OCI-LY7 (cell line): ENCODE data around the gene ARMH1. TPM values are rescaled to one million over a fixed set of nuclear protein-coding genes. Genes with fewer than 3 reads are reported as not detected.

Source experiments
- BruUV-seq: library from RNA; stranded (reverse); fragments of 400-500 nt; replicated peaks from 2 replicates; lab custom pipeline; 2021; lab: Mats Ljungman, UMichigan
- CTCF ChIA-PET: fragments of 300-600 bp; sonication (Branson Sonifier 250); formaldehyde crosslinking; loops from one replicate; lab custom pipeline; 2022; ENCODE audit warnings: antibody characterized with exemption; ENCODE audit not compliant: unreplicated experiment; lab: Charles Lee
- POLR2A ChIA-PET: fragments of 300-600 bp; sonication (Branson Sonifier 250); formaldehyde crosslinking; loops from one replicate; lab custom pipeline; 2022; ENCODE audit warnings: antibody characterized with exemption; lab: Charles Lee
- DNase-seq: peaks from one replicate; pipeline ENCODE4 v3.0.0-alpha.2; 2015; ENCODE audit warnings: low spot score
- H2AFZ ChIP-seq: fragments of 200-600 bp; sonication (generic), shearing (Covaris generic); 2 replicates; pipeline ENCODE4 v1.6.1; 2014; ENCODE audit warnings: mild to moderate bottlenecking, antibody characterized with exemption, low read length, moderate library complexity
- H3K27ac ChIP-seq: fragments of 200-600 bp; sonication (generic); 2 replicates; pipeline ENCODE4 v1.5.1; 2014; ENCODE audit warnings: mixed run types, low read depth, mild to moderate bottlenecking, moderate library complexity, low read length, inconsistent platforms; ENCODE audit not compliant: poor library complexity, severe bottlenecking
- H3K36me3 ChIP-seq: fragments of 200-600 bp; sonication (generic); 2 replicates; pipeline ENCODE4 v1.6.1; 2014; ENCODE audit warnings: mild to moderate bottlenecking, antibody characterized with exemption, low read length, moderate library complexity, mixed read lengths; ENCODE audit not compliant: insufficient read depth
- H3K4me1 ChIP-seq: fragments of 200-600 bp; sonication (generic); 2 replicates; pipeline ENCODE4 v1.5.1; 2014; ENCODE audit warnings: mild to moderate bottlenecking, low read length; ENCODE audit not compliant: insufficient read depth, poor library complexity, severe bottlenecking
- H3K4me2 ChIP-seq: fragments of 200-600 bp; sonication (generic); 2 replicates; pipeline ENCODE4 v1.6.1; 2014; ENCODE audit warnings: mild to moderate bottlenecking, low read length
- H3K4me3 ChIP-seq: fragments of 200-600 bp; sonication (generic); 2 replicates; pipeline ENCODE4 v1.5.1; 2014; ENCODE audit warnings: mild to moderate bottlenecking, low read depth, low read length; ENCODE audit not compliant: poor library complexity, severe bottlenecking
- H3K79me2 ChIP-seq: fragments of 200-600 bp; sonication (generic); 2 replicates; pipeline ENCODE4 v1.6.1; 2016; ENCODE audit warnings: low read depth, mild to moderate bottlenecking, low read length, moderate library complexity, mixed read lengths; ENCODE audit not compliant: insufficient read depth
- H3K9me2 ChIP-seq: fragments of 200-600 bp; sonication (generic); 2 replicates; pipeline ENCODE4 v1.6.1; 2016; ENCODE audit warnings: mild to moderate bottlenecking, low read length, mixed read lengths; ENCODE audit not compliant: insufficient read depth
- H3K9me3 ChIP-seq: fragments of 200-600 bp; sonication (generic); 2 replicates; pipeline ENCODE4 v1.6.1; 2014; ENCODE audit warnings: mild to moderate bottlenecking, mixed run types, low read length, mixed read lengths
- H4K20me1 ChIP-seq: fragments of 200-600 bp; sonication (generic); 2 replicates; pipeline ENCODE4 v1.6.1; 2014; ENCODE audit warnings: mild to moderate bottlenecking, antibody characterized with exemption, low read length, moderate library complexity, mixed read lengths; ENCODE audit not compliant: insufficient read depth
- EZH2phosphoT487 ChIP-seq: fragments of 200-600 bp; sonication (generic); IDR thresholded peaks from 2 replicates; pipeline ENCODE4 v1.6.1; 2018; ENCODE audit warnings: low read depth, borderline replicate concordance, mild to moderate bottlenecking, mixed run types, antibody characterized with exemption, low read length, moderate library complexity, mixed read lengths
- intact Hi-C: fragments of 100-400 bp; cut with micrococcal nuclease; formaldehyde crosslinking; loops from one replicate; pipeline ENCODE4 v1.10.0; 2022; ENCODE audit not compliant: unreplicated experiment
- total RNA-seq, 2 experiments: library from RNA; depleted of rRNA in 1 of 2; stranded (reverse); fragments of >200 nt in 1 of 2; shearing (Covaris generic) in 1 of 2; gene quantifications; 2 replicates each; pipeline ENCODE4 v1.2.3, GENCODE V29; 2014 to 2022
- TF ChIP-seq, protein P1 (sequence below): fragments of 200-600 bp; sonication (generic); conservative IDR thresholded peaks from 2 replicates; pipeline ENCODE4 v1.5.1; 2014; ENCODE audit warnings: mild to moderate bottlenecking, antibody characterized with exemption, low read length, moderate library complexity, mixed read lengths

ARMH1 gene
- total RNA-seq, 2 experiments from 2014 or later, result 7.8 to 8.9 TPM

- no peak overlapping the region for H3K4me3 ChIP-seq
- H3K36me3 ChIP-seq, result no peaks in the 10 kb centered on the region; the same call in 1 of the 2 replicates
- intact Hi-C loops, result loop anchor here (2.0 kb wide), 2 partner anchors 19 kb away; partner anchors contain the start of genes ARMH1 and TMEM53
- H4K20me1 ChIP-seq, result no peaks in the 10 kb centered on the region
- no TSS peak for BruUV-seq
- no peak for TF ChIP-seq EZH2phosphoT487
- TF ChIP-seq, protein P1, sequence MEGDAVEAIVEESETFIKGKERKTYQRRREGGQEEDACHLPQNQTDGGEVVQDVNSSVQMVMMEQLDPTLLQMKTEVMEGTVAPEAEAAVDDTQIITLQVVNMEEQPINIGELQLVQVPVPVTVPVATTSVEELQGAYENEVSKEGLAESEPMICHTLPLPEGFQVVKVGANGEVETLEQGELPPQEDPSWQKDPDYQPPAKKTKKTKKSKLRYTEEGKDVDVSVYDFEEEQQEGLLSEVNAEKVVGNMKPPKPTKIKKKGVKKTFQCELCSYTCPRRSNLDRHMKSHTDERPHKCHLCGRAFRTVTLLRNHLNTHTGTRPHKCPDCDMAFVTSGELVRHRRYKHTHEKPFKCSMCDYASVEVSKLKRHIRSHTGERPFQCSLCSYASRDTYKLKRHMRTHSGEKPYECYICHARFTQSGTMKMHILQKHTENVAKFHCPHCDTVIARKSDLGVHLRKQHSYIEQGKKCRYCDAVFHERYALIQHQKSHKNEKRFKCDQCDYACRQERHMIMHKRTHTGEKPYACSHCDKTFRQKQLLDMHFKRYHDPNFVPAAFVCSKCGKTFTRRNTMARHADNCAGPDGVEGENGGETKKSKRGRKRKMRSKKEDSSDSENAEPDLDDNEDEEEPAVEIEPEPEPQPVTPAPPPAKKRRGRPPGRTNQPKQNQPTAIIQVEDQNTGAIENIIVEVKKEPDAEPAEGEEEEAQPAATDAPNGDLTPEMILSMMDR, result no peak
- CTCF ChIA-PET, result no interaction called here
- no peak for DNase-seq
- H3K4me2 ChIP-seq, result no peak overlapping the region; the same call in 1 of the 2 replicates
- peaks cover 67% of the 10 kb centered on the region for H3K4me1 ChIP-seq
- no peak overlapping the region for H3K27ac ChIP-seq
- POLR2A ChIA-PET, result interaction anchor here (1.1 to 5.7 kb wide), 4 partner anchors 8 to 28 kb away, joined by 3 to 69 read pairs (median 16); partner anchors contain the start of genes ARMH1 and TMEM53
- peak overlapping the region; percentile 10; the same call in 1 of the 2 replicates for H2AFZ ChIP-seq
- no peaks in the 10 kb centered on the region; the same call in 1 of the 2 replicates for H3K9me3 ChIP-seq
- no peaks in the 10 kb centered on the region for H3K9me2 ChIP-seq
- H3K79me2 ChIP-seq, result no peaks in the 10 kb centered on the region
Measured at GRCh38 chr1:44693900-44694299, 19.4 kb downstream of the ARMH1 start.

DNA sequence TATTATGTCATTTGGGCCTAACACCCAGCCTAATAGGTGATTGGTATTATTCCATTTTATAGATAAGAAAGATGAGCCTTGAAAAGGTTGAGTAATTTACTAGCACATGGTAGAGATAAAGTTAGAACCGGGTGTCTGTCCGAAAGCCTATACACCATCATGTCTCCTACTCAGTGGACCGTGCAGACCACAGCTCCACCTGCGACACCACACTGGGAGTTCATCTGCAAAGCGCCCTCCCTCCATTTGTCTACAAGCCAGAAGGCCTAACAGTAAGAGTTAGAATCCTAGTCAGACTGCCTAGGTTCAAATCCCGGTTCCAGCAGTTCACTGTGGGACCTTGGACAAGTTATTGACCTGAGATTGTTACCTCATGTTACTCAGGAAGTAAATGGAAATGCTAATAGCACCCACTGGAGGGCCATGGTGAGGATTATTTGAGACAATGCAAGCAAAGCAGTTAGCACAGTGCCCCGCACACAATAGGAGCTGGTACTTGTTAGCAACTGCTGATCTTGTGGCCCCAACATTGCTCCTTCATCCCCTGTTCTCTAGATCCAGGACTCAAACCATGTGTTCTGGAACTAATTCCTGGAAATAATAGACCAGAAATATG is 20.5 kb downstream of the ARMH1 start:
- no TSS peak for BruUV-seq
- Histone ChIP-seq H4K20me1 (no peaks in the 10 kb centered on the region), H3K36me3 (no peaks in the 10 kb centered on the region; the same call in 1 of the 2 replicates), H2AFZ (peak overlapping the region; percentile 92), H3K4me1 (peaks cover 64% of the 10 kb centered on the region), H3K9me2 (no peaks in the 10 kb centered on the region), H3K4me3 (peak overlapping the region; percentile 29), H3K27ac (peak overlapping the region; percentile 80), H3K79me2 (no peaks in the 10 kb centered on the region), H3K9me3 (no peaks in the 10 kb centered on the region; the same call in 1 of the 2 replicates), H3K4me2 (peak overlapping the region; percentile 56)
- TF ChIP-seq, protein P1, result peak; percentile 50; the same call in 1 of the 2 replicates
- no peak for TF ChIP-seq EZH2phosphoT487
- ChIA-PET CTCF (interaction anchor here (2.2 kb wide), 1 partner anchor 17 kb away, joined by 11 read pairs; no protein-coding TSS in a partner anchor), POLR2A (interaction anchor here (0.5 to 5.7 kb wide), 12 partner anchors 10 to 174 kb away, joined by 3 to 69 read pairs (median 8); partner anchors contain the start of genes ARMH1, RNU5D-1 and TMEM53)
- intact Hi-C loops, result loop anchor here (2.0 kb wide), 2 partner anchors 18 to 20 kb away; partner anchors contain the start of genes ARMH1 and TMEM53
- peak; percentile 91 for DNase-seq
